OCI-LY1 (cell line): ENCODE data around the gene KDM2A.

Experiments used
- H2AFZ ChIP-seq: fragments of 200-600 bp; sonication (generic), shearing (Covaris generic); 2 replicates; pipeline ENCODE4 v1.6.0; 2014; ENCODE audit warnings: antibody characterized with exemption, mild to moderate bottlenecking, low read length
- H3F3A ChIP-seq: fragments of 200-600 bp; sonication (generic), shearing (Covaris generic); 2 replicates; pipeline ENCODE4 v1.6.0; 2014; ENCODE audit warnings: mild to moderate bottlenecking, antibody characterized with exemption, low read length, moderate library complexity; ENCODE audit not compliant: insufficient read depth
- H3K27ac ChIP-seq: fragments of 200-600 bp; sonication (generic); 2 replicates; pipeline ENCODE4 v1.5.1; 2014; ENCODE audit warnings: low read length, mixed run types, mild to moderate bottlenecking, low read depth; ENCODE audit not compliant: poor library complexity, severe bottlenecking
- H3K27me3 ChIP-seq: fragments of 200-600 bp; sonication (generic); 2 replicates; pipeline ENCODE4 v1.6.0; 2014; ENCODE audit warnings: antibody characterized with exemption, mild to moderate bottlenecking, low read length, moderate library complexity; ENCODE audit not compliant: insufficient read depth
- H3K36me3 ChIP-seq: fragments of 200-600 bp; sonication (generic); 2 replicates; pipeline ENCODE4 v1.6.1; 2014; ENCODE audit warnings: mild to moderate bottlenecking, antibody characterized with exemption, low read length, moderate library complexity, mixed read lengths; ENCODE audit not compliant: insufficient read depth
- H3K4me1 ChIP-seq: fragments of 200-600 bp; sonication (generic); 2 replicates; pipeline ENCODE4 v1.5.1; 2014; ENCODE audit warnings: mild to moderate bottlenecking, low read length, moderate library complexity; ENCODE audit not compliant: insufficient read depth, severe bottlenecking
- H3K4me2 ChIP-seq: fragments of 200-600 bp; sonication (generic), shearing (Covaris generic); 2 replicates; pipeline ENCODE4 v1.6.1; 2014; ENCODE audit warnings: low read length
- H3K4me3 ChIP-seq: fragments of 200-600 bp; sonication (generic); 2 replicates; pipeline ENCODE4 v1.5.1; 2014; ENCODE audit warnings: low read length, low read depth, mild to moderate bottlenecking, mixed read lengths; ENCODE audit not compliant: poor library complexity, severe bottlenecking
- H3K79me2 ChIP-seq: fragments of 200-600 bp; shearing (Covaris generic); 2 replicates; pipeline ENCODE4 v1.6.1; 2016; ENCODE audit warnings: mixed run types, low read length, mixed read lengths; ENCODE audit not compliant: insufficient read depth
- H3K9ac ChIP-seq: fragments of 200-600 bp; sonication (generic), shearing (Covaris generic); 2 replicates; pipeline ENCODE4 v1.6.1; 2014; ENCODE audit warnings: mild to moderate bottlenecking, low read length, mixed read lengths
- H3K9me2 ChIP-seq: fragments of 200-600 bp; sonication (generic), shearing (Covaris generic); 2 replicates; pipeline ENCODE4 v1.6.1; 2014; ENCODE audit warnings: low read depth, mild to moderate bottlenecking, low read length, mixed read lengths
- H3K9me3 ChIP-seq: fragments of 200-600 bp; shearing (Covaris generic); 2 replicates; pipeline ENCODE4 v1.6.1; 2014; ENCODE audit warnings: low read length, mixed read lengths
- H4K20me1 ChIP-seq: fragments of 200-600 bp; sonication (generic), shearing (Covaris generic); 2 replicates; pipeline ENCODE4 v1.6.0; 2016; ENCODE audit warnings: mild to moderate bottlenecking, low read length; ENCODE audit not compliant: insufficient read depth
- EZH2 ChIP-seq: fragments of 200-600 bp; sonication (generic), shearing (Covaris generic); IDR thresholded peaks from 2 replicates; pipeline ENCODE4 v1.8.0; 2017; ENCODE audit warnings: borderline replicate concordance, mixed run types, mild to moderate bottlenecking, antibody characterized with exemption, low read length, moderate library complexity, mixed read lengths
- TF ChIP-seq, protein P1 (sequence below): fragments of 200-600 bp; sonication (generic), shearing (Covaris generic); IDR thresholded peaks from 2 replicates; pipeline ENCODE4 v1.5.1; 2017; ENCODE audit warnings: mild to moderate bottlenecking, antibody characterized with exemption, low read length, moderate library complexity, mixed read lengths

KDM2A gene

DNA sequence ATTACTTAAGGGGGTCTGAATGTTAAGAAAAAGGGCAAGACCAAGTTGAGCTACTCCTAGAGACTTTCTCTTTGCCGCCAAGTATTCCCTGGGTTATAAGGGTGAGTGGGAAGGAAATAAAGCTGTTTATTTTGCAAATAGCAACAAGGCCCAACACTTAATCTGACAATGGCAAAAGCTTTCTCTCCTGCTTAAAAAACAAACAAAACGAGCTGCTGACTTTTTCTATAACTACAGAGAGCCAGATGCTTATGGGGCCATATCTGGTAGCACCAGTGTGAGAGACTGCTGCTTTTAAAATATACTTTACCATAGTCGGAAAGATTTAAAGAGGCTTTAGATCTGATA lies 2.3 kb upstream of the KDM2A start:
- H3K27ac ChIP-seq = no peak overlapping the region
- H3K4me2 ChIP-seq = no peak overlapping the region
- H4K20me1 ChIP-seq = no peaks in the 10 kb centered on the region; the same call in 1 of the 2 replicates
- peaks cover 23% of the 10 kb centered on the region for H3K4me1 ChIP-seq
- H3K36me3 ChIP-seq = no peaks in the 10 kb centered on the region
- no peaks in the 10 kb centered on the region; the same call in 1 of the 2 replicates for H3K27me3 ChIP-seq
- no peak overlapping the region for H2AFZ ChIP-seq
- no peaks in the 10 kb centered on the region for H3F3A ChIP-seq
- no peaks in the 10 kb centered on the region for H3K9me3 ChIP-seq
- no peak overlapping the region for H3K9ac ChIP-seq
- no peaks in the 10 kb centered on the region for H3K9me2 ChIP-seq
- TF ChIP-seq, protein P1, sequence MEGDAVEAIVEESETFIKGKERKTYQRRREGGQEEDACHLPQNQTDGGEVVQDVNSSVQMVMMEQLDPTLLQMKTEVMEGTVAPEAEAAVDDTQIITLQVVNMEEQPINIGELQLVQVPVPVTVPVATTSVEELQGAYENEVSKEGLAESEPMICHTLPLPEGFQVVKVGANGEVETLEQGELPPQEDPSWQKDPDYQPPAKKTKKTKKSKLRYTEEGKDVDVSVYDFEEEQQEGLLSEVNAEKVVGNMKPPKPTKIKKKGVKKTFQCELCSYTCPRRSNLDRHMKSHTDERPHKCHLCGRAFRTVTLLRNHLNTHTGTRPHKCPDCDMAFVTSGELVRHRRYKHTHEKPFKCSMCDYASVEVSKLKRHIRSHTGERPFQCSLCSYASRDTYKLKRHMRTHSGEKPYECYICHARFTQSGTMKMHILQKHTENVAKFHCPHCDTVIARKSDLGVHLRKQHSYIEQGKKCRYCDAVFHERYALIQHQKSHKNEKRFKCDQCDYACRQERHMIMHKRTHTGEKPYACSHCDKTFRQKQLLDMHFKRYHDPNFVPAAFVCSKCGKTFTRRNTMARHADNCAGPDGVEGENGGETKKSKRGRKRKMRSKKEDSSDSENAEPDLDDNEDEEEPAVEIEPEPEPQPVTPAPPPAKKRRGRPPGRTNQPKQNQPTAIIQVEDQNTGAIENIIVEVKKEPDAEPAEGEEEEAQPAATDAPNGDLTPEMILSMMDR = no peak
- no peak for TF ChIP-seq EZH2
- H3K79me2 ChIP-seq = peaks cover 22% of the 10 kb centered on the region
- H3K4me3 ChIP-seq = no peak overlapping the region

DNA sequence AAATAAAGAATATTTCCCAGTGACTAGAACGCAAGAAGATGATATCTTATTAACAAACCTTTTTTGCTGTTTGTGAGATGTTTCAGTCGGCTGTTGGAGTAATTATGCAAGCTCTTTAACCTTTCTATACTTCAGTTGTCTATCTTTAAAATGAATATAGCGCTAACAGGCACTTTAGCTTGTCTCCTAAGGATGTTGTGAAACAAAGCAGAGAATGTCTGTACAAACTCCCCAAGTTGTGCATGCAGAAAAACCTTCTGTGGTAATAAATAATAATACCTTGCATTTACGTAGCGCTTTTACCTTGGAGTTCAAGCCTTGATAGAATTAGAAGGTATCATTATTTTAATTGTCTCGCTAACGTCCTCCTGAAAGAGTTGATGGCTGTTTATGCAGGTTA lies 1.9 kb upstream of the KDM2A start:
- H3K4me3 ChIP-seq = no peak overlapping the region
- H3K9ac ChIP-seq = no peak overlapping the region
- no peaks in the 10 kb centered on the region; the same call in 1 of the 2 replicates for H4K20me1 ChIP-seq
- peaks cover 26% of the 10 kb centered on the region for H3K79me2 ChIP-seq
- peaks cover 27% of the 10 kb centered on the region for H3K4me1 ChIP-seq
- TF ChIP-seq EZH2 = no peak
- TF ChIP-seq, protein P1 = no peak
- H2AFZ ChIP-seq = no peak overlapping the region
- no peaks in the 10 kb centered on the region for H3F3A ChIP-seq
- no peaks in the 10 kb centered on the region; the same call in 1 of the 2 replicates for H3K27me3 ChIP-seq
- no peaks in the 10 kb centered on the region for H3K9me3 ChIP-seq
- no peaks in the 10 kb centered on the region for H3K36me3 ChIP-seq
- H3K27ac ChIP-seq = no peak overlapping the region
- H3K4me2 ChIP-seq = peak overlapping the region; percentile 53; the same call in 1 of the 2 replicates
- no peaks in the 10 kb centered on the region for H3K9me2 ChIP-seq

DNA sequence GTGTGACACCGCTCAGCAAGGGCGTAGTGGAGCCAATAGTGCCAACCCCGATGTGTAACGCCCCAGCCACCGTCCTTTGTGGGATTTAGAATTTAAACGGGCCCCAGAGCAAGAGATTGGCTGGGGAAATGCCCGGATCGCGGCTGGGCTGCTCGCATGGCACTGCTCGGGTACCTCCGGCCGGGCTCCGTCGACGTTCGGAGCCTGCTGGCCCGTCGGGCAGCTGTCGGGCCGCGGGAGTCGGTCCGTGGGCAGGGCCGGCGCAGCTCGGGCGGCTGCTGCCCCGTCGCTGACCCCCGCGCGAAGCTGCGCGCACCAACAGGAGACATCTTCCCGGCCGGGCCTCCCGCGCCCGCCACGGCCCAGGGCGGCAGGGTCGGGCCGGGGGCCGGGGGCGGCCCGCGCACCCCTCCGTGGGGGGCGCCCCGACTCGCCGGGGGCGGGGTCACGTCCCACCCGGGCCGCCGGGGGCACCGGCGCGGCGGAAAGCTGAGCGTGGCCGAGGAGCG lies 1.3 kb upstream of the KDM2A start:
- Histone ChIP-seq H3F3A (no peaks in the 10 kb centered on the region), H3K4me2 (peak overlapping the region; percentile 83), H4K20me1 (no peaks in the 10 kb centered on the region; the same call in 1 of the 2 replicates), H3K9ac (no peak overlapping the region; the same call in 1 of the 2 replicates), H2AFZ (no peak overlapping the region), H3K9me3 (no peaks in the 10 kb centered on the region), H3K4me1 (peaks cover 29% of the 10 kb centered on the region), H3K27ac (no peak overlapping the region), H3K27me3 (no peaks in the 10 kb centered on the region; the same call in 1 of the 2 replicates), H3K36me3 (no peaks in the 10 kb centered on the region), H3K79me2 (peaks cover 30% of the 10 kb centered on the region), H3K9me2 (no peaks in the 10 kb centered on the region), H3K4me3 (peak overlapping the region; percentile 66)
- TF ChIP-seq, protein P1 = no peak
- no peak for TF ChIP-seq EZH2
